HL-60 (cell line): ENCODE results near the gene FYN.
"Not testable (repeated sequence)": the region's sequence is repeated elsewhere in the genome, so short reads cannot be mapped to it uniquely, and the experiment has no call there.

ENCODE experiments used
- CTCF ChIP-seq: IDR thresholded peaks from one replicate; pipeline ENCODE4 v1.5.1; 2011; ENCODE audit warnings: low read length, control low read depth, inconsistent platforms; ENCODE audit not compliant: insufficient read depth
- POLR2AphosphoS5 ChIP-seq: IDR thresholded peaks from 2 replicates; pipeline ENCODE4 v1.6.1; 2012; ENCODE audit warnings: low read depth

GRCh38 chr6:111886793-111887192 is 13.5 kb upstream of the FYN start:
- TF ChIP-seq POLR2AphosphoS5, CTCF: not testable (repeated sequence)
